Measurements from ENCODE around the gene NT5M. TPM values are rescaled to one million over a fixed set of nuclear protein-coding genes. Genes with fewer than 3 reads are reported as not detected.

The NT5M gene
- 1.3 and 1.9 TPM in 2 replicates for total RNA-seq

GRCh38 chr17:17303010-17303846, at the start of gene NT5M:
Gene NT5M, plus strand, starts transcription at chr17:17303373. Its CDS starts 178 bp downstream, at chr17:17303551.

DNA sequence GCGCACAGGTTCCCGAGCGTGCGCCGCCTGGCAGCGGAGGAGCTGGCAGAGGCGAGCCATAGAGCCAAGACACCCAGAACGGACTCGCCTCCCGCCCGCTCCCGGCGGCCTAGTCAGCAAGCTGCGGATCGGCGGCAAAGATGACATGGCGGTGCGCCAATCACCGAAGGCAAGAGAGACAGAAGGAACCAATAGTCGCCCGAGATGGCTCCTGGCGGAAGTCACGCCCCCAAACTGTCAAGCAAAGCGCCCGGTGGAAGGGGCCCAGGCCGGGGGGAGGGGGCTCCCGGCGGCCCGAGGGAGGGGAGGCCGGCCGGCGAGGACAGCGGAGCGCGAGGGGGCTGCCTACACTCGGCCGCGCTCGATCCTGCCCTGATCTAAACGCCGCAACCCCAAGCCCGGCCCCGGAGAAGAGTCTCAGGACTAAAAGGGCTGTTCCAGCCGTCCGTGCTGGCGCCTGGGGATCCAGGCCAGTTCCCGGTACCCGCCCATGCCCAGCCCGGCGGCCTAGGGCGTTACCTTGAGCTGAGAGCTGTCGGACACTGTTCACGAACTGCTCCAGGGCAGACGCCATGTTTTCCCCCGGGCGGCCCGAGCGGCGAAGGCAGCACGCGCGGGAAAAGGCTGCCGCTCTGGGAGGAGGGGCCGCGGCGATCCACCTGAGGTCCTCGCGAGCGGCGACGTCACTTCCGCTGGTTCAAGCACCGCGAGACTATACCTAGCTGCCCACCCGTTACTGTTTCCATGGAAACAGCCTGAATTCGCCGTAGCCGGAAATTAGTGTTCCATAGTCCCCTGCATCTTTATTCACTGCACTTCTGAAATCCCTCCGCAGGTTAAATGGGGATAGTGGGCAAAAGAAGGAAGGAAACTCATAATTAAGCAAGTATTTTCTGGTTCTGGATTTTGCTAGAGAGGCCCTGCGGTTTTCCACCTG, 22.3 kb upstream of the NT5M start, which contains the start of gene COPS3:
Gene COPS3 (minus strand): TSS at position 634 of the 937 bp plus-strand sequence. CDS start 60 bp downstream, at position 574.

Other genes starting within 250 kb of the NT5M start
- 1.3 and 1.4 TPM in 2 replicates for gene PLD6, start 97.0 kb upstream of the NT5M start, total RNA-seq
- gene FLCN, start 66.2 kb upstream of the NT5M start, total RNA-seq: 16.5 and 28.8 TPM in 2 replicates
- gene COPS3, start 22.1 kb upstream of the NT5M start, total RNA-seq: 75.3 and 80.9 TPM in 2 replicates
- gene MED9, start 173.6 kb downstream of the NT5M start, total RNA-seq: 10.6 and 12.8 TPM in 2 replicates
- gene RASD1, start 193.0 kb downstream of the NT5M start, total RNA-seq: 2.5 and 3.4 TPM in 2 replicates